ENCODE measurements around the gene CHST9. TPM values are rescaled to one million over a fixed set of nuclear protein-coding genes. Genes with fewer than 3 reads are reported as not detected.

The CHST9 gene
- total RNA-seq, 1 donor from 2014 or later: 2.1 TPM

GRCh38 chr18:26909599-26910290, 275.4 kb downstream of the CHST9 start:
- DNase-seq (ENCODE audit: low read depth): no peak
- TF ChIP-seq CTCF (conservative IDR thresholded peaks at IDR 0.05; ENCODE audit: low read depth, low read length): no peak
- no peak overlapping the region for H3K4me3 ChIP-seq (ENCODE audit: low read depth, low read length)

- DNase-seq (ENCODE audit: low read depth): no peak
- no peak for TF ChIP-seq CTCF (conservative IDR thresholded peaks at IDR 0.05; ENCODE audit: low read depth, low read length)
- H3K4me3 ChIP-seq (ENCODE audit: low read depth, low read length): no peak overlapping the region
These were observed 276.2 kb downstream of the CHST9 start for GRCh38 chr18:26908906-26909305.

GRCh38 chr18:26902291-26902690, 282.8 kb downstream of the CHST9 start:
- H3K4me3 ChIP-seq (ENCODE audit: low read depth, low read length): no peak overlapping the region
- DNase-seq (ENCODE audit: low read depth): no peak

GRCh38 chr18:26901020-26901419, 284.1 kb downstream of the CHST9 start:
- no peak for TF ChIP-seq CTCF (conservative IDR thresholded peaks at IDR 0.05; ENCODE audit: low read depth, low read length)
- no peak for DNase-seq (ENCODE audit: low read depth)
- H3K4me3 ChIP-seq (ENCODE audit: low read depth, low read length): no peak overlapping the region

More at GRCh38 chr18:26902291-26902690, 282.8 kb downstream of the CHST9 start:
- TF ChIP-seq CTCF (conservative IDR thresholded peaks at IDR 0.05; ENCODE audit: low read depth, low read length): no peak

GRCh38 chr18:26894426-26894825, 290.7 kb downstream of the CHST9 start:
- no peak for DNase-seq (ENCODE audit: low read depth)
- TF ChIP-seq CTCF (conservative IDR thresholded peaks at IDR 0.05; ENCODE audit: low read depth, low read length): no peak
- H3K4me3 ChIP-seq (ENCODE audit: low read depth, low read length): no peak overlapping the region

GRCh38 chr18:26893996-26894395, 291.1 kb downstream of the CHST9 start:
- no peak for DNase-seq (ENCODE audit: low read depth)
- no peak for TF ChIP-seq CTCF (conservative IDR thresholded peaks at IDR 0.05; ENCODE audit: low read depth, low read length)
- no peak overlapping the region for H3K4me3 ChIP-seq (ENCODE audit: low read depth, low read length)

GRCh38 chr18:26888259-26888658, 296.8 kb downstream of the CHST9 start:
- TF ChIP-seq CTCF (conservative IDR thresholded peaks at IDR 0.05; ENCODE audit: low read depth, low read length): no peak
- DNase-seq (ENCODE audit: low read depth): no peak

More at GRCh38 chr18:26888259-26888658, 296.8 kb downstream of the CHST9 start:
- no peak overlapping the region for H3K4me3 ChIP-seq (ENCODE audit: low read depth, low read length)

Data from epithelial cell of proximal tubule (primary cell).